CD4-positive, alpha-beta T cell treated with Interleukin-1 beta for 1 hour (primary cell): Measurements from ENCODE around the gene DYNC1I2.

Source experiments
- DNase-seq, 2 donors: peaks; one replicate each; pipeline ENCODE4 v3.0.0-alpha.2; 2020 to 2022

The DYNC1I2 gene

GRCh38 chr2:171687287-171688128, at the start of gene DYNC1I2:
TSS of gene DYNC1I2 (plus strand) at chr2:171687469. CDS start at chr2:171690156, 2,687 bp downstream.
- peak; percentile 79 to 80 for DNase-seq

DNA sequence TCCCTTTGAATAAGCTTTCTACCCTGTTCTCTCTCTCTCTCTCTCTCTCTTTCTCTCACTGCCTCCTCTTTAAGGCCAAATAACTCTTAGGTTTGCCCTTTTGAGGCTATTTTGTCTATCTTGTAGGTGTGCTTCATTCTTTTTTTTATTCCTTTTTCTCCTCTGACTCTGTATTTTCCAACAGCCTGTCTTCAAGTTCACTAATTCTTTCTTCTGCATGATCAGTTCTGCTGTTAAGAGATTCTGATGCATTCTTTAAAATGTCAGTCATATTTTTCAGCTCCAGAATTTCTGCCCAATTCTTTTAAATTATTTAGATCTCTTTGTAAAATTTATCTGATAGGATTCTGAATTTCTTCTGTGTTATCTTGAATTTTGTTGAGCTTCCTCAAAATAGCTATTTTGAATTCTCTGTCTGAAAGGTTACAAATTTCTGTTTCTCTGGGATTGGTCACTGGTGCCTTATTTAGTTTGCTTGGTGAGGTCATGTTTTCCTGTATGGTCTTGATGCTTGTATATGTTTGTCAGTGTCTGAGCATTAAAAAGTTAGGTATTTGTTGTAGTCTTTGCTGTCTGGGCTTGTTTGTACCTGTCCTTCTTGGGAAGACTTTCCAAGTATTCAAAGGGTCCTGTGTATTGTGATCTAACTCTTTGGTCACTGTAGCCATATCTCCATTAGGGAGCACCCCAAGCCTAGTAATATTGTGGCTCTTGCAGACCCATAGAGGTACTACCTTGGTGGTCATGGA, 35.4 kb upstream of the DYNC1I2 start:
- no peak for DNase-seq

DNA sequence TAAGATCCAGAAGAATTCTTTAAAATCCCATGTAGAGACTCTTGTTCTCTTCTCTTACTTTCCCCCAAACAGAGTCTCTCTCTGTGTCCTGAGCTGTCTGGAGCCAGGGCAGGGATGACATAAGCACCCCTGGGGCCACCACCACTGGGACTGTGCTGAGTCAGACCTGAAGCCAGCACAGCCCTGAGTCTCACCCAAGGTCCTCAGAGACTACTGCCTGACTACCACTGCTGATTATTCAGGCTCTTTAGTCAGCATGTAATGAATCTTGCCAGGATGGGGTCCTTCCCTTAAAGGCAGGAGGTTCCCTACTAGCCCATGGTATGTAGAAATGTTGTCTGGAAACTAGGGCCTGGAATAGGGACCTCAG, 34.9 kb upstream of the DYNC1I2 start:
- DNase-seq, result no peak

GRCh38 chr2:171655586-171655985, 31.7 kb upstream of the DYNC1I2 start:
- no peak for DNase-seq

DNA sequence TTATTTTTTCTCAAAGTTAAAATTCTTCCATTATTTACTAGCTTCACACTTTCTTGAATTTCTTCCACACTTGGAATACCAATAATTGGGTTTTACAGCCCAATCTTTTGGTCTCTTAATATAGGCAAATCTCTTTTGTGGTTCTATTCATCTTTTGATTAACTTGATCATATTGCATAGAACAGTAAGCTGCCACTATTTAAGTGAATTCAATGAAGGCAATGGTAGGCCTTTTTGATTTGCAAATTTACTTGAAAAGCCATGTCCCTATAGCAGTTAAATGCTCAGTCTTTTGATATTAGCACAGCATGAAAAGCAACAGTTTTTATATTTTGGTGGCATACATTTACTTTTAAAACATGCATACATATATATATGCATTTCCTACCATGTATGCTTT, 20.2 kb upstream of the DYNC1I2 start:
- DNase-seq, result no peak

- DNase-seq, result no peak
Observed at GRCh38 chr2:171668183-171668582, 19.1 kb upstream of the DYNC1I2 start.

DNA sequence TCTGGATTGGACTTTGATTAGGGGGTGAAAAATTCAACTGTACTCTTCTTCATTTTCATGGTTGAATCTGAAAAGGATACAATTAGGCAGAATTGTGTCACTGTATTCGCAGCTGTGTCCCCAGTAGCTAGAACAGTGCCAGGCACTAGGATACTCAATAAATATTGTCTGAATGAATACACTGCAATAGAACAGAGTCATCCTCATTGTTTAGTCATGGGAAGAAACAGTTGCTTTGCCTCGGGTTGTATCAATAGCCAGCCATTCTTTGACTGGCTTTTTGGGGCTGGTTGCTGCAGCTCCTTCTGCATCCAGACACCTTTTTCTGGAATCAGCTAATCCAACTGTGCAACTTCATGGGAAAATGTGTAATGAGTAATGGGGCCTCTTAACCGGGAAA, 18.1 kb upstream of the DYNC1I2 start:
- DNase-seq, result no peak

DNA sequence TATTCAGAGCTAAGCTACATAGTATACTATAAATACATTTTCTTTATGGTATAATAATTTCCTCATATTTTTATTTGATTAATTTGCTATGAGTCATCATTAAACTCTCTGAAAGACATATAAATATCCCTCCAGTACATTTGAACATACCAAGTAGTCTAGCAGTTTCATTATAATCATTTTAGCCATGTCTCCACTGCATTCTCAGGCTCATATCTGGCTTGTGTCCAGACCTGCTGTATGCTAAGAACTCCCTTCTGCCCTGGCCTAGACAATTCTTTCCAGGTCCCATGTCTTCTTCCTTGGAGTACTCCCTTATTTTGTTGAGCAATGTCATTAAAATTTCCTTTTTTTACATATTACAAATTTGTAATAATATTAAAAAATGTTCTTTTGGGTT, 16.6 kb upstream of the DYNC1I2 start:
- DNase-seq, result no peak

DNA sequence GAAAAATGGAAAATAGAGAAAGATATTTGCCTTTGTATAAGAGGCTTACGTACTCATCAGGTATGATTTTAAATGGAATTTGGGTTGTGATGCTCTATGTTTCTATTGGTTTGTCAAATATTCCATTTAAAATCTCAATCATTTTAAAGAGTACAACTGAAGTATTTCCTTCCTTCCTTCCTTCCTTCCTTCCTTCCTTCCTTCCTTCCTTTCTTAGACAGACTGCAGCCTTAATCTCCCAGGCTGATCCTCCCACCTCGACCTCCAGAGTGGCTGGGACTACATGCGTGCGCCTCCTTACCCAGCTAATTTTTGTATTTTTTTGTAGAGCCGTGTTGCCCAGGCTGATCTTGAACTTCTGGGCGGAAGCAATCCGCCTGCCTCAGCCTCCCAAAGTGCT, 15.4 kb upstream of the DYNC1I2 start:
- DNase-seq, result no peak

DNA sequence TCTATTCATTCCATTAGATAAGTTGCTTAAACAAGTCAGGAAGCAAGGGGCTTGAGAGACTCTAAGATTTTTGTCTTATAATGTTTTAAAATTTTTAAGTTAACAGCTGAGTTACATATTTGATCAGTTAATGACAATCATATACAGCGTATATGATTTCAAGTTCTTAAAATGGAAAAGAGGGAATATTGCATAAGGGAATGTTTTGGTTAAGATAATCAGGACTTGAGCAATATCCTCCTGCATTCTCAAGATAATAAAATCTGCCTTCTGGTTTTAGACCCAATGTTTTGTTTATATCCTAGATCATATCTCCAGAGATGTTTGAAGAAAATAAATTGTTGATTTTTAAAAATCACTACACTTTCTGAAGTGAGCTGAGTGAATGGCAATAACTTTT, 13.4 kb upstream of the DYNC1I2 start:
- DNase-seq, result no peak

DNA sequence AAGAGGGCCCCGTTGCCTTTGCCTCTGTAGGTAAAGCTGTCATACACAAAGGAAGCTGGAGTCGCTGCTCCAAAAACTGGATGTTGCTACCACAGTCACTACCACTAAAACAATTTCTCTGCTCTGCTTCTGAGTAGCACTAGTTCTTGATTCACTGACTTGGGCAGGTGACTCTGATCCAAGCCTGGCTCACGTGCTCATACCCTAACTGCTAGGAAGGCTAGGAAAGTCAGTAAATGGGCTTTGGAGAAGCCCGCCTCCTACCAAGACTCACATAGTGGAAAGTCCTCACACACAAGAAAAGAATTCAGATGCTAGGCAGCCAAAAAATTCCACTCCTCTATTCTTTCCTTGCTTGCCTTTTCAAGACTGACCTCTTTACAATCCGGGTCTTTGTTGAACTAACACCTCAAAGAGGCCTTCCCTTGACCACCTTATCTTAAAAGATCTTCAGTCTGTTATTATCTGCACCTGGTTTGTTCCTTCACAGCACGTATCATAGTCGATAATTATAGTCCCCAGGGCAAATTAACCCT, 11.4 kb upstream of the DYNC1I2 start:
- no peak for DNase-seq

- no peak for DNase-seq
Observed at GRCh38 chr2:171678619-171679018, 8.7 kb upstream of the DYNC1I2 start.

GRCh38 chr2:171688129-171688465, 828 bp downstream of the DYNC1I2 start:
- DNase-seq, result no peak

GRCh38 chr2:171692331-171692730, 5.1 kb downstream of the DYNC1I2 start:
- DNase-seq, result no peak

DNA sequence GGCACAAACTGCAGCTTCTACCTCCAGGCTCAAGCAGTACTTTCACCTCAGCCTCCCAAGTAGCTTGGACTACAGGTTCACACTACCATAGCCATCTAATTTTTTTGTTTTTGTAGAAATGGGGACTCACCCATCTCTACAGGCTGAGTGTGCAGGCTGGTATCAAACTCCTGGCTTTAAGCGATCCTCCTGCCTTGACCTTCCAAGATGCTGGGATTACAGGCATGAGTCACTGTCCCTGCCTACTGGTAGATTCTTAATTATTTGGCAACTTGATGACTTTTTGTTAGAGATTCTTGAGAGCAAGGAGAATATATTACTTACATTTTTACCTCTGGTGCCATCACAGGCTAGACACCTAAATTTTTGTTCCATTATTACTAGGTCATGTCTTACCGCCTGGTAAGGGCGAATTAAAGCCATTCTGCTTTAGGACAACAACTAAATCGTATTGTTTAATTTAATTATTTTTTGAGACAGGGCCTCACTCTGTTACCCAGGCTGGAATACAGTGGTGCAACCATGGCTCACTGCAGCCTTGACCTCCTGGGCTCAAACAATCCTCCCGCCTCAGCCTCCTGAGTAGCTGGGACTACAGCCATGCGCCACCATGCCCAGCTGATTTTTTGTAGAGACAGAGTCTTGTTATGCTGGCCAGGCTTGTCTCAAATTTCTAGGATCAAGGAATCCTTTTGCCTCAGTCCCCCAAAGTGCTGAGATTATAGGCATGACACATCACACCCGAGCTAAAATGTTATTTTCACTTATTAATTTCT, 15.7 kb downstream of the DYNC1I2 start:
- no peak for DNase-seq

DNA sequence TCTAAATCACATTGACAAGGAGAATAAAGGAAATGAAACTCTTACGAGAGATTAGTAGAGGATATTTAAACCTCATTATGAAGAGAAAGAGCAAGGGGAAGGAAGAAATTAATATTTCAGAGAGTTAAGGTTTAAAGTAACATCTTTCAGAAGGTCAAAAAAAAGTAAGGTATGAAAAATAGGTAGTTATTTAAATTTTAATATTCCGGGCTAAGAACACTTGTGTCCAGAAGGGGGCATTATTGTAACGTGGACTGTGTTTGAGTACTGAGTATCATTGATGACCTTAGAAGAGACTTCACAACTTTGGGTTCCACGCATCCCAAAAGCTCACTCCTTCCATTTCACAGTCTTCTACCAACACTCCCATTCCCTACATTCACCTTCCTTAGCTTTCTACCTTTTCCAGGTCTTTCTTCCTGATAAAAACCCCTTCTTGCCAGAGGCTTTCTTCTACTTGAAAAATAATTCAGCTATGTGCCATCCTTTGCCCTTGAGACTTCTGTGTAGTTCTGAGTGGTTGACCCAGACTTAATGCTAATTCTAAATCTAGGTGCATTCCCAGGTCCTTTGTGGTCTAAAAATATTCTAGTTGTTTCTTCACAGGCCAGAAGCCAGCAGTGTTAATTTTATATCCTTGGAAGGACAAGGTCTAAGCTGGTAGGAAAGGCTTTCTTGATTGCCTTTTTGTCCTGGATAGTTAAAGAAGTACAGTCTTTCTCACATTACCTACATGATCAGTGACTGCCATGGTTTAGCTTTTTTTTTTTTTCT, 16.5 kb downstream of the DYNC1I2 start:
- DNase-seq, result peak in 1 of 2 donors; percentile 51

DNA sequence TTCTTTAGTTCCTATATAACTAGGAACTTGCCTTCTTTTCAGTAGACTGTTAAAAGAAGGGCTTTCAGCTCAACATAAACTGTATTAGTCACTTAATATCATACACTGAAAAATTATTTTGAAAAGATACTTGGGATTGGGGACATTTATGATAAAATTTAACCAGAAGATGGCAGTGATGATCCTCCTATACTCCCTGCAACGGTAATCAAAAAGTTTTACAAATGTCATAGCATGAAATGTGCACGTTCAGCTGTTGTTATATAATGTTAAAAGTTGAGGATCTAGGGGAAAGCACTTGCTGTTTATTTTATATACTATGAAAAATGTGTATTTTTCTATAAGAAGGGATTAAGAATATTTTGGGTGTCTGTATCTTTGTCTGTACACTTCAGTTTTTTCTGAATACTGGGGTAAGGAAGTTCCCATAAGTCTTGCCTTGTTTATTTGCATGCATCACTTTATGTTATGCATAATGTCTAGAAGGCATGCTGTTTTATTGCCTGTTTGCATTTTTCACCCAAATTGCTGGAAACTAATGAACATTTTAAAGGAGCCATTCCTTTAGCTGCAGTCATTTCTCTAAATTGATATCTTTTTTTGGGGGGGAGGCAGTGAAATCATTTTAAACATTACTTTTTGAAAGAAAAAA, 19.0 kb downstream of the DYNC1I2 start:
- DNase-seq, result peak in 1 of 2 donors; percentile 31

- no peak for DNase-seq
Observed at GRCh38 chr2:171707752-171708151, 20.5 kb downstream of the DYNC1I2 start.

- no peak for DNase-seq
Observed at GRCh38 chr2:171709011-171709685, 21.9 kb downstream of the DYNC1I2 start.

- no peak for DNase-seq
Observed at GRCh38 chr2:171711351-171711750, 24.1 kb downstream of the DYNC1I2 start.

DNA sequence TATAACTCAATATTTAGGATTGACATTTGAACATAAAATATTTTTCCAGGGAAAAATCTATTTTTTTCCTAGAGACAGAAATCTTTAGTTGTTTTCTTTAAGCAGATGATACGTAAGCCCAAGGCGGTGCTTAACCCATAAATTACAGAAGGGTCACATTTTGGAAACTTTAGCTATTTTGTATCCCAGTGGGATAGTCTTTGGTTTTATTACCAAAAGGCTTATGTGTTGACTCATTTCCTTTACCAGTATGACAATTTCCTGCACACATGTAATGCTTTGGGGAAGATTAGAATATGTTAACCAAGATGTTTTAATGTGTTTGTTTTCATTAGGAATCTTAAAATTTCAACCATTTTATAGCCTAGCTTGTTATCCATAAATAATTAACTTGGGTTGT, 24.8 kb downstream of the DYNC1I2 start:
- DNase-seq, result no peak
